DND-41 (cell line): ENCODE data around the gene PDPR.
"Not testable (repeated sequence)": the region's sequence is repeated elsewhere in the genome, so short reads cannot be mapped to it uniquely, and the experiment has no call there.

Experiments
- EZH2 ChIP-seq: IDR thresholded peaks from 3 replicates; pipeline ENCODE4 v1.6.1; 2012; ENCODE audit warnings: borderline replicate concordance, low read depth, mild to moderate bottlenecking, moderate library complexity, low read length, inconsistent platforms; ENCODE audit not compliant: severe bottlenecking
- TF ChIP-seq, protein P1 (sequence below): IDR thresholded peaks from 2 replicates; pipeline ENCODE4 v1.5.1; 2012; ENCODE audit warnings: borderline replicate concordance, low read length, moderate library complexity, mild to moderate bottlenecking; ENCODE audit not compliant: poor library complexity, severe bottlenecking; ENCODE audit errors: extremely low read depth

DNA sequence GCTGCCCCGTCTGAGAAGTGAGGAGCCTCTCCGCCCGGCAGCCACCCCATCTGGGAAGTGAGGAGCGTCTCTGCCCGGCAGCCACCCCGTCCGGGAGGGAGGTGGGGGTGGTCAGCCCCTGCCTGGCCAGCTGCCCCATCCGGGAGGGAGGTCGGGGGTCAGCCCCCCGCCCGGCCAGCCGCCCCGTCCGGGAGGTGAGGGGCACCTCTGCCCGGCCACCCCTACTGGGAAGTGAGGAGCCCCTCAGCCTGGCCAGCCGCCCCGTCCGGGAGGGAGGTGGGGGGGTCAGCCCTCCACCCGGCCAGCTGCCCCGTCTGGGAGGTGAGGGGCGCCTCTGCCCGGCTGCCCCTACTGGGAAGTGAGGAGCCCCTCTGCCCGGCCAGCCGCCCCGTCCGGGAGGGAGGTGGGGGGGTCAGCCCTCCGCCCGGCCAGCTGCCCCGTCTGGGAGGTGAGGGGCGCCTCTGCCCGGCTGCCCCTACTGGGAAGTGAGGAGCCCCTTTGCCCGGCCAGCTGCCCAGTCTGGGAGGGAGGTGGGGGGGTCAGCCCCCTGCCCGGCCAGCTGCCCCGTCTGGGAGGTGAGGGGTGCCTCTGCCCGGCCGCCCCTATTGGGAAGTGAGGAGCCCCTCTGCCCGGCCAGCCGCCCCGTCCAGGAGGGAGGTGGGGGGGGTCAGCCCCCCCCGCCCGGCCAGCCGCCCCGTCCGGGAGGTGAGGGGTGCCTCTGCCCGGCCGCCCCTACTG lies 90.7 kb downstream of the PDPR start:
- TF ChIP-seq, protein P1, sequence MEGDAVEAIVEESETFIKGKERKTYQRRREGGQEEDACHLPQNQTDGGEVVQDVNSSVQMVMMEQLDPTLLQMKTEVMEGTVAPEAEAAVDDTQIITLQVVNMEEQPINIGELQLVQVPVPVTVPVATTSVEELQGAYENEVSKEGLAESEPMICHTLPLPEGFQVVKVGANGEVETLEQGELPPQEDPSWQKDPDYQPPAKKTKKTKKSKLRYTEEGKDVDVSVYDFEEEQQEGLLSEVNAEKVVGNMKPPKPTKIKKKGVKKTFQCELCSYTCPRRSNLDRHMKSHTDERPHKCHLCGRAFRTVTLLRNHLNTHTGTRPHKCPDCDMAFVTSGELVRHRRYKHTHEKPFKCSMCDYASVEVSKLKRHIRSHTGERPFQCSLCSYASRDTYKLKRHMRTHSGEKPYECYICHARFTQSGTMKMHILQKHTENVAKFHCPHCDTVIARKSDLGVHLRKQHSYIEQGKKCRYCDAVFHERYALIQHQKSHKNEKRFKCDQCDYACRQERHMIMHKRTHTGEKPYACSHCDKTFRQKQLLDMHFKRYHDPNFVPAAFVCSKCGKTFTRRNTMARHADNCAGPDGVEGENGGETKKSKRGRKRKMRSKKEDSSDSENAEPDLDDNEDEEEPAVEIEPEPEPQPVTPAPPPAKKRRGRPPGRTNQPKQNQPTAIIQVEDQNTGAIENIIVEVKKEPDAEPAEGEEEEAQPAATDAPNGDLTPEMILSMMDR, result not testable (repeated sequence)
- not testable (repeated sequence) for TF ChIP-seq EZH2
